SK-N-SH treated with all-trans-retinoic acid at 6 μM for 48 hours (cell line): ENCODE data around the gene PTPRO.

Experiments used
- ATAC-seq: fragments of 200-7000 bp; cut with Tn5 transposase; 3 replicates; pipeline ENCODE4 v1.9.1; 2020; ENCODE audit warnings: mild to moderate bottlenecking, moderate library complexity
- ARNTL ChIP-seq: fragments of 450-650 bp; formaldehyde crosslinking; IDR thresholded peaks from 2 replicates; pipeline ENCODE4 v1.5.0; 2020; ENCODE audit warnings: low read depth, mild to moderate bottlenecking, moderate library complexity, borderline replicate concordance
- BACH2 ChIP-seq: fragments of 250-450 bp; sonication (Bioruptor Pico); IDR thresholded peaks from 2 replicates; pipeline ENCODE4 v1.9.0; 2021; ENCODE audit warnings: mild to moderate bottlenecking, borderline replicate concordance
- CREB5 ChIP-seq: fragments of 250-450 bp; sonication (Bioruptor Pico); IDR thresholded peaks from 2 replicates; pipeline ENCODE4 v1.5.1; 2020; ENCODE audit warnings: low read depth, mild to moderate bottlenecking, moderate library complexity
- CSDC2 ChIP-seq: fragments of 250-450 bp; sonication (Bioruptor Pico); IDR thresholded peaks from 2 replicates; pipeline ENCODE4 v1.5.0; 2020; ENCODE audit warnings: mild to moderate bottlenecking, moderate library complexity
- CSRNP3 ChIP-seq: fragments of 250-450 bp; sonication (Bioruptor Pico); IDR thresholded peaks from 2 replicates; pipeline ENCODE4 v1.5.1; 2021; ENCODE audit warnings: mild to moderate bottlenecking, moderate library complexity
- ESRRG ChIP-seq: fragments of 250-450 bp; sonication (Bioruptor Pico); IDR thresholded peaks from 2 replicates; pipeline ENCODE4 v1.6.1; 2021; ENCODE audit warnings: mild to moderate bottlenecking
- ISL1 ChIP-seq: fragments of 250-450 bp; sonication (Bioruptor Pico); IDR thresholded peaks from 2 replicates; pipeline ENCODE4 v2.1.2; 2022; ENCODE audit warnings: mild to moderate bottlenecking, moderate library complexity
- OSR1 ChIP-seq: fragments of 250-450 bp; sonication (Bioruptor Pico); IDR thresholded peaks from 2 replicates; pipeline ENCODE4 v1.8.0; 2022; ENCODE audit warnings: moderate library complexity, mild to moderate bottlenecking, inconsistent platforms
- PATZ1 ChIP-seq: fragments of 250-450 bp; sonication (Bioruptor Pico); IDR thresholded peaks from 2 replicates; pipeline ENCODE4 v1.8.0; 2020; ENCODE audit warnings: mild to moderate bottlenecking, moderate library complexity, borderline replicate concordance
- POU6F1 ChIP-seq: fragments of 250-450 bp; sonication (Bioruptor Pico); IDR thresholded peaks from 2 replicates; pipeline ENCODE4 v1.8.0; 2021; ENCODE audit warnings: low read depth, mild to moderate bottlenecking, moderate library complexity, borderline replicate concordance
- PPARA ChIP-seq: fragments of 250-450 bp; sonication (Bioruptor Pico); IDR thresholded peaks from 2 replicates; pipeline ENCODE4 v1.5.0; 2020; ENCODE audit warnings: mild to moderate bottlenecking, borderline replicate concordance
- RARB ChIP-seq: fragments of 250-450 bp; sonication (Bioruptor Pico); IDR thresholded peaks from 2 replicates; pipeline ENCODE4 v1.8.0; 2021; ENCODE audit warnings: mild to moderate bottlenecking, moderate library complexity
- SNAI2 ChIP-seq: fragments of 250-450 bp; sonication (Bioruptor Pico); IDR thresholded peaks from 2 replicates; pipeline ENCODE4 v1.5.0; 2020; ENCODE audit warnings: mild to moderate bottlenecking, moderate library complexity
- TCF4 ChIP-seq: fragments of 250-450 bp; sonication (Bioruptor Pico); IDR thresholded peaks from 2 replicates; pipeline ENCODE4 v1.8.0; 2021; ENCODE audit warnings: mild to moderate bottlenecking, moderate library complexity, borderline replicate concordance
- TOX ChIP-seq: fragments of 250-450 bp; sonication (Bioruptor Pico); IDR thresholded peaks from 2 replicates; pipeline ENCODE4 v1.8.0; 2021; ENCODE audit warnings: mild to moderate bottlenecking, moderate library complexity, borderline replicate concordance
- ZC3H10 ChIP-seq: fragments of 250-450 bp; sonication (Bioruptor Pico); IDR thresholded peaks from 2 replicates; pipeline ENCODE4 v1.5.1; 2021; ENCODE audit warnings: mild to moderate bottlenecking, moderate library complexity
- ZFP3 ChIP-seq: fragments of 250-450 bp; sonication (Bioruptor Pico); IDR thresholded peaks from 2 replicates; pipeline ENCODE4 v1.5.0; 2020; ENCODE audit warnings: mild to moderate bottlenecking, moderate library complexity
- ZFP30 ChIP-seq: fragments of 450-650 bp; formaldehyde crosslinking; IDR thresholded peaks from 2 replicates; pipeline ENCODE4 v1.5.0; 2022; ENCODE audit warnings: mild to moderate bottlenecking, moderate library complexity
- ZNF565 ChIP-seq: fragments of 450-650 bp; formaldehyde crosslinking; conservative IDR thresholded peaks from 2 replicates; pipeline ENCODE4 v1.5.0; 2020; ENCODE audit warnings: low read depth, mild to moderate bottlenecking, moderate library complexity
- ZNF70 ChIP-seq: fragments of 450-650 bp; formaldehyde crosslinking; IDR thresholded peaks from 2 replicates; pipeline ENCODE4 v1.5.0; 2020; ENCODE audit warnings: mild to moderate bottlenecking, moderate library complexity

PTPRO gene

GRCh38 chr12:15545334-15545733, 223.0 kb downstream of the PTPRO start (continued):
- TF ChIP-seq CSRNP3 (CRISPR knock-in tag) = no peak
- TF ChIP-seq, all 23 proteins: peak for 0

- TF ChIP-seq ZNF565 (CRISPR knock-in tag) (no peak), ISL1 (peak; percentile 76)
- ATAC-seq = peak; percentile 66
Measured at GRCh38 chr12:15546102-15546701, 223.9 kb downstream of the PTPRO start.

GRCh38 chr12:15547063-15547462, 224.8 kb downstream of the PTPRO start:
- ATAC-seq = no peak
- TF ChIP-seq ESRRG (no peak), ARNTL (no peak), OSR1 (CRISPR knock-in tag) (no peak), CSRNP3 (CRISPR knock-in tag) (no peak), ZFP30 (CRISPR knock-in tag) (no peak), CSDC2 (CRISPR knock-in tag) (no peak), POU6F1 (CRISPR knock-in tag) (no peak), ZNF70 (CRISPR knock-in tag) (no peak)
- TF ChIP-seq, all 23 proteins: peak for 0

GRCh38 chr12:15547691-15548090, 225.4 kb downstream of the PTPRO start:
- no peak for TF ChIP-seq BACH2 (CRISPR knock-in tag)
- no peak for ATAC-seq

- ATAC-seq = no peak
- TF ChIP-seq CREB5 (CRISPR knock-in tag) (no peak), TCF4 (CRISPR knock-in tag) (no peak), ZNF70 (CRISPR knock-in tag) (no peak), ISL1 (no peak), ZFP30 (CRISPR knock-in tag) (no peak), ZC3H10 (CRISPR knock-in tag) (no peak), CSDC2 (CRISPR knock-in tag) (no peak), SNAI2 (CRISPR knock-in tag) (no peak), PPARA (CRISPR knock-in tag) (no peak), ARNTL (no peak), CSRNP3 (CRISPR knock-in tag) (no peak), TOX (CRISPR knock-in tag) (no peak), PATZ1 (CRISPR knock-in tag) (no peak), BACH2 (CRISPR knock-in tag) (no peak), RARB (no peak), ZFP3 (CRISPR knock-in tag) (no peak)
Measured at GRCh38 chr12:15550793-15551192, 228.5 kb downstream of the PTPRO start.
